ENCODE data around the gene CCDC85C.

CCDC85C gene

GRCh38 chr14:99606359-99606758 lies 2.4 kb upstream of the CCDC85C start:
- DNase-seq = no peak

- peak in 42 of 56 donors; percentile 13 to 82 (median 56) for DNase-seq
Observed at GRCh38 chr14:99605299-99605961, 1.4 kb upstream of the CCDC85C start.

GRCh38 chr14:99604766-99605298 lies 825 bp upstream of the CCDC85C start:
- peak in 10 of 56 donors; percentile 53 to 80 (median 66) for DNase-seq

GRCh38 chr14:99604278-99604765 lies 315 bp upstream of the CCDC85C start:
- peak in 55 of 56 donors; percentile 47 to 96 (median 84) for DNase-seq

- peak in 1 of 56 donors; percentile 13 for DNase-seq
Observed at GRCh38 chr14:99602788-99603415, 1.1 kb downstream of the CCDC85C start.

- DNase-seq = peak in 3 of 56 donors; percentile 4 to 31 (median 15)
Observed at GRCh38 chr14:99602054-99602787, 1.8 kb downstream of the CCDC85C start.

GRCh38 chr14:99601361-99601831 lies 2.6 kb downstream of the CCDC85C start:
- peak in 13 of 56 donors; percentile 8 to 56 (median 25) for DNase-seq

GRCh38 chr14:99600232-99600888 lies 3.6 kb downstream of the CCDC85C start:
- no peak for DNase-seq

- DNase-seq = no peak
Observed at GRCh38 chr14:99599393-99599792, 4.6 kb downstream of the CCDC85C start.

- DNase-seq = peak in 2 of 56 donors; percentile 13 to 15
Observed at GRCh38 chr14:99598774-99599173, 5.2 kb downstream of the CCDC85C start.

- no peak for DNase-seq
Observed at GRCh38 chr14:99597911-99598600, 6.0 kb downstream of the CCDC85C start.

- DNase-seq = no peak
Observed at GRCh38 chr14:99596772-99597171, 7.2 kb downstream of the CCDC85C start.

GRCh38 chr14:99596071-99596627 lies 7.9 kb downstream of the CCDC85C start:
- peak in 1 of 56 donors; percentile 21 for DNase-seq

GRCh38 chr14:99595524-99595923 lies 8.5 kb downstream of the CCDC85C start:
- no peak for DNase-seq

GRCh38 chr14:99595034-99595433 lies 9.0 kb downstream of the CCDC85C start:
- no peak for DNase-seq

GRCh38 chr14:99593971-99594841 lies 9.8 kb downstream of the CCDC85C start:
- DNase-seq = no peak

- DNase-seq = peak in 37 of 56 donors; percentile 13 to 81 (median 48)
Observed at GRCh38 chr14:99592933-99593753, 10.9 kb downstream of the CCDC85C start.

- no peak for DNase-seq
Observed at GRCh38 chr14:99592394-99592793, 11.6 kb downstream of the CCDC85C start.
